ACHN (cell line): ENCODE results near the gene MCCD1.

Experiments used
- DNase-seq: peaks from one replicate; pipeline ENCODE4 v3.0.0-alpha.2; 2015
- in situ Hi-C: cut with HindIII; loops from 2 replicates; pipeline ENCODE4 v1.10.0; 2017; ENCODE audit warnings: low sequenced_read_pairs, low pct_ligation_motif_present, low pct_unique_long_range_greater_than_20kb

The MCCD1 gene

GRCh38 chr6:31578184-31579118 is 49.7 kb downstream of the MCCD1 start:
- in situ Hi-C loops: no loop called here
- DNase-seq: no peak

DNA sequence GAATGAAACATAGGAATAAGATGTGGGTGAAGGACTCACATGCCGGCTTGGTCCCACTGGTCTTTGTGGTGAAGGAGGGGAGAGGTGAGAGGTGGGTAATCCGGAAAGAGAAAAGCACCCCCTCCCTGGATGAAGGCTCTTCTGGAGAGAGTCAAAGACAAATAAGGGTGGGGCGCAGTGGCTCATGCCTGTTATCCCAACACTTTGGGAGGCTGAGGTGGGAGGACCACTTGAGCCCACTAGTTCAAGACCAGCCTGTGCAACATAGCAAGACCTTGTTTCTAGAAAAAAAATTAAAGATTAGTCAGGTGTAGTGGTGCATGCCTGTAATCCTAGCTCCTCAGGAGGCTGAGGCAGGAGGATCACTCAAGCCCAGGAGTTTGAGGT is 50.4 kb downstream of the MCCD1 start:
- in situ Hi-C loops: no loop called here

More for the DNA sequence above, 50.4 kb downstream of the MCCD1 start:
- no peak for DNase-seq
